Tongue (tissue), 2 donors: ENCODE measurements around the gene MSL1. TPM values are rescaled to one million over a fixed set of nuclear protein-coding genes. Genes with fewer than 3 reads are reported as not detected.
A peak's percentile ranks its signal among the peaks of the same experiment; 100 is the strongest.

ENCODE experiments used
- DNase-seq: peaks from one replicate; pipeline ENCODE4 v3.0.0-alpha.2; 2015
- total RNA-seq: library from RNA; depleted of rRNA; stranded (reverse); fragments of >200 nt; gene quantifications from one replicate; pipeline ENCODE4 v1.2.3, GENCODE V29; 2014

Gene MSL1
- total RNA-seq, 1 donor from 2014 or later, result 70.4 TPM

DNA sequence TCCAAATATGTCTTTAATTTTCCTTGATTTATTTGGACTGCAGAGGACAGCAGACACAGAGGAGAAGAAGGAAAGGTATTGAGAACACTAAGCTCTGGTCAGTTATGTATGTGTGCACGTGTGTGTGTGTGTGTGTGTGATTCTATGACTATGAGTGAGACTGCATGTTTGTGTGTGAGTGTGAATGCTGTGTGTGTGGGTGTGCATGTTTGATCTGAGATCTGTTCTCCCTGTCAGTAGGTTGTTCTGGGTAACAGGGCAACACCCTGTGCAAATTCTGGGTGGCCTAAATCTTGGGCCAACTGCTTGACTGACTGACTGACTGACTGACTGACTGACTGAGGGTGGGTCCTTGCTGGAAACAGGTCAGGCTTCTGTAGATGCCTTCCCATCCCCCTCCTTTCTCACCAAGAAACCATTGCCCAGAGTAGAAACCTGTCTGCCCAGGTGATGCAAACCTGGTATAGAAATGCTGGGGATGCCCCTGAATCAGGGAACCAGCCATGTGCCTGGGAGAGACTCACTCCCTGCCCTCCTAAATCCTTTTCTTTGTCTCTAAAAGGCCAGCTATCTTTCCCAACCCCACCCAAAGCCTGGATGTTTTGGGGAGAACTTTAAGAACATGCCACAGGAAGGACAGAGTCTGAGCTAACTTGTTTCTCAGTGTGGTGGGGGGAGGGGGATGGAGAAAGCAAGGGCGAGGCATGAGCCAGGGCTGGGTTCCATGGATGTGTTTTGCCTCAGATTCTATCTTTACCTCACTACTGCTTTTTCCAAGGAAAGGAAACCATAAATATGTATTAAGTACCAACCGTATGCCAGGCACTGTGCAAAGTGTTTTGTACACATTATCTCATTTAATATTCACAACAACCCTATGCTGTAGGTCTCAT, 16.9 kb upstream of the MSL1 start:
- DNase-seq, result no peak

- DNase-seq, result no peak
These were observed 15.7 kb upstream of the MSL1 start for GRCh38 chr17:40105861-40106759.

DNA sequence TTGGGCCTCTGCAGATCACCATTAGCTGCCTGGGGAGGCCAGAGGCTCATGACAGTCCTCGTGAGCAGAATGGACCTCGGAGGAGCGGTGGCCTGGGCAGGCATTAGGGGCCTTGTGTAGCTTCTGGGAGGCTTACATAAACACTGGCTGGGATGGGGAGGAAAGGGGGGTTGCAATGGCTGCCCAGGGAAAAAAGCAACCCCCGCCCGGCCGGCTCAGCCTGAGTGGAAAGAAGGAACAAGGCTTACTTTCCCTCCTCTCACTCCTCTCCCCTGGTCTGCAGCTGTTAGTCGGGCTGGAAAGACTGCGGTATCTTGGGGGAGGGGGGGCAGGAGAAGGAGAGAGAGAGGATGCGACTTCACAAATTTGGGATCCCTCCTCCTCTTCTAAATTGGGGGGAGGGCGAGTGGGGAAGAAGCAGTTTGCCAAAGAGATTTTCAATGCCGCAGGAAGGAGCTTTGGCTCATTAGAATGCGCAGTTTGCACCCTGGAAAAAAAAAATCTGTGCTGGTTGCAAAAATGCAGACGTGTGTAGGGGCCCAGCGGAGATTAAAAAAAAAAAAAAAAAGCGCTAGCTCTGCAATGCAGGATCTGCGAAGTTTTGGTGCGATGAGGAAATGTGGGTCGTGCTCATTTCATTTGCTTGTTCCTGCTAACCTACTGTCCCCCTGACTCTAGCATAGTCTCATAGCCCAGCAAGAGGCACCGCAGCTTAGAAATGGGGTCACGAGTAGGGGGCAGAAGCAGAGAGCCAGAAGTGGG, 14.8 kb upstream of the MSL1 start:
- peak; percentile 90 for DNase-seq

- DNase-seq, result no peak
These were observed 14.1 kb upstream of the MSL1 start for GRCh38 chr17:40107522-40108174.

- no peak for DNase-seq
These were observed 12.6 kb upstream of the MSL1 start for GRCh38 chr17:40108970-40109824.

DNA sequence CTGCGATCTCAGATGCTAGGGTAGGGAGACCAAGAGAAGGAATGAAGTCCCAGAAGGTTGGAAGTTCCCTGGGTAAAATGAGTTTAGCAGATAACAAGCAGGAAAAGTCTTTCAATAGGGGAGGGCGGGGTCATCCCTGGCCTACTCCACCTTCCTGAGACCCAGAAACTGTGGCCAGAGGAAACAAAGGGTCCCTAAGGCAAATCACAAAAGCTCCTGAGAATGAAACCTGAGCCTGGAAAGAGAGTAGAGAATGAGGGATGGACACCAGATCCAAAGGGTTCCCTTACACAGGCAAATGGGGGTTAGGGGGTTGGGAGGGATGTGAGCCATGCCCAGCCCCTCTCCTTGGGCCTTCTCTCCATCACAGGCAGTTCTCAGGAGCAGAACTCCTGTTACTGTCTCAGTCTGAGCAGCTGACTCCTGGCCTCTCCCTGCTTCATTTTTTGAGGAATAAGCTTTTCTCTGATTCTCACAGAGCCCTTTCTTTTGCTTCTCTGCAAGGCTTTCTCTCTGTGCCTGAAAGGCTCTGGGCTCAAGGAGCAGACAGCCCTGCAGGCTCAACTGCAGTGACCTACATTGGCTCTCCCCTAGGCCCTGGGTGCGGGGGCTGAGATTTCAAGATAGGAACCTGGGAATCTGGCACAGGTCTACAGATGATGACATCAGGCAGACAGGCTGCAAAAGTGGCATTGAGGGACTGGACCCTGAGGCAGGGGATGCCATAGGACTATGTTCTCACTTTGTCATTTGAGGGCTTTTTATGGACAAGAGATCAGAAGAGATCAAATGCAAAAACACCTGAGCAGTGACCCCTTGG, 11.5 kb upstream of the MSL1 start:
- DNase-seq, result no peak

DNA sequence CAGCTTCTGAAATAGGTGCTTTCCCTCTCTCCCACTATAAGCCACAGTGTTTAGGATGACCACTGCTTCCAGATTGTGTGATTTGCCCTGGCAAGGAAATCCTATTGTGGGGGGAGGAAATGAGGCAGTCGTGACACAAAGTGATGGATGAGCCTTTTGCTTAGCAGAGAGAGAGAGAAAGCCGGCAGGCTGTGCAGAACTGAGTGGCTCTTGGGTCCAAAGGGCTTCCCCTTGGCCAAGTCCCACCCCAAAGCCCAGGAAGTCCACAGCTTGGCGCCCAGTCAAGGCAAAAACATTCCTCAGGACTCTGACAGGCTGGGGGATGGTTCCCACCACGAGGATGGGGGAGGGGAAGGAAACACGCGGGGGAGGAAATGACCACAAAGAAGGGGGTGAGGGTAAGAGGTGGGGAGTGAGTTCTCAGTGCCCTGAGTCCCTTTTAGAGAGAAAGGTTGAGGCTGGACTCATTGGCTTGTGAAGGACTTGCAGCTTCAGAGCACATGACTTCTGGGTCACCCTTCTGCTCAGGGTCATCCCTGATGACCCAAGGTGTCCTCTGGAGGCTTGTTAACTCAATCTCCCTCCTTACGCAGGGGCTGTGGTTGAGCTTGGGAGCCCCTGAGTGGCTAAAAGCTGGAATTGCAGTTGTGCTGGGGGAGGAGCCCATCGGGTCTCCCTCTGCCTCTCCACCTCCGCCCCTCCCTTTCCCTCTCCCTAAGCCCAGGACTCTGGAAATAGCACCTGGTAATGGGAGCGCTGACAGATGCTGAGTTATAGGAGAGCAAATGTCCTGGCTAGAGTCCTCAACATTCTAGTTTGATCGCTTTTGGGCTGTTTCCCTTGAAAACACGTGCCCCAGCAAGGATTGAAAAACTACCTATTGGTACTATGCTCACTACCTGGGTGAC, 10.3 kb upstream of the MSL1 start:
- peak; percentile 96 for DNase-seq

- DNase-seq, result no peak
These were observed 9.5 kb upstream of the MSL1 start for GRCh38 chr17:40112191-40112711.

DNA sequence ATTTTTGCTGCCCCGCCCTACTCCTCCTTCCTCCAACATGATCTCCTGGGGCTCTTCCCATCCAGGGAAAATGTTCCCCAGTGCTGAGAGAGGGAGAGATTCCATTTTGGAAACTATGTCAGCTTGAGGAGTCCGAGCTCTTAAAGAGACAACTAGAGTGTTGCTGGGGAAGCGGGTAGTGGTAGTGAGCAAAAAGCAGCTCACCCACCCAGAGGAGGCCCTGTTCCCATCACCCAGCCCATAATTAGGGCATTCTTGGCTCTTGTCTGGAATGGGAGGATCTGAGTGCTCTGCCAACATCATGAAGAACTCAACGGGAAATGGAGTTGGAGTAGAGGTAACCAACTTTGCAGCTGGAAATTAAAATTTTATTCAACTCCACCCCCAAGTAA, 9.1 kb upstream of the MSL1 start:
- no peak for DNase-seq

GRCh38 chr17:40113110-40113906, 8.5 kb upstream of the MSL1 start:
- DNase-seq, result peak; percentile 99

GRCh38 chr17:40113907-40114245, 7.9 kb upstream of the MSL1 start:
- no peak for DNase-seq

- no peak for DNase-seq
These were observed 6.7 kb upstream of the MSL1 start for GRCh38 chr17:40115101-40115436.

DNA sequence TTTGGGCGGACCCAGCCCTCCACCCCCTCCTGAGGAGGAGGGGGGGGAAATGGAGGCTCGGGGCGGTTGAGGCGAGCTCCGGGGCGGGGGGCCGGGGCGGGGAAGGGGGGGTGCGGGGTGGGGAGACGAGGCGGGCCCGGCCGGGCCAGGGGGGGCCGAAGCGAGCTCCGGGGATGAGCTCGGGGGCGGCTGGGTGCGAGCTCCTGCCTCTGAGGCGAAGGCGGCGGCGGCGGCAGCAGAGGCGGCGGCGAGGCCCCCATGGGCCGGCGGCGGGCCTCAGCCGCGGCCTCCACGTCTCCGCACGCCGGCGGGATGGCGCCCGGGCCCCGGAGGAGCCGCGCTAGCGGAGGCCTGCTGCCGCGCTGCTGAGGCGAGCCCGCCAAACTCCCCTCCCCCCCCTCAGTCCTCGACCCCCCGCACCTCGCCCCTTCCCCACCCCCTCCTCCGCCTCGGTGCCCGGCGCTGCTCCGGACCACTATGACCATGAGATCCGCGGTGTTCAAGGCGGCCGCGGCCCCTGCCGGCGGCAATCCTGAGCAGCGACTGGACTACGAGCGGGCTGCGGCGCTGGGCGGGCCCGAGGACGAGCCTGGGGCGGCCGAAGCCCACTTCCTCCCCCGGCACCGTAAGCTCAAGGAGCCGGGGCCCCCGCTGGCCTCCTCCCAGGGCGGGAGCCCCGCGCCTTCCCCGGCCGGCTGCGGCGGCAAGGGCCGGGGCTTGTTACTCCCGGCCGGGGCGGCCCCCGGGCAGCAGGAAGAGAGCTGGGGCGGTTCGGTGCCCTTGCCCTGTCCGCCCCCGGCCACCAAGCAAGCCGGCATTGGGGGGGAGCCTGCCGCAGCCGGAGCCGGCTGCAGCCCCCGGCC, 596 bp downstream of the MSL1 start:
- DNase-seq, result peak; percentile 60

DNA sequence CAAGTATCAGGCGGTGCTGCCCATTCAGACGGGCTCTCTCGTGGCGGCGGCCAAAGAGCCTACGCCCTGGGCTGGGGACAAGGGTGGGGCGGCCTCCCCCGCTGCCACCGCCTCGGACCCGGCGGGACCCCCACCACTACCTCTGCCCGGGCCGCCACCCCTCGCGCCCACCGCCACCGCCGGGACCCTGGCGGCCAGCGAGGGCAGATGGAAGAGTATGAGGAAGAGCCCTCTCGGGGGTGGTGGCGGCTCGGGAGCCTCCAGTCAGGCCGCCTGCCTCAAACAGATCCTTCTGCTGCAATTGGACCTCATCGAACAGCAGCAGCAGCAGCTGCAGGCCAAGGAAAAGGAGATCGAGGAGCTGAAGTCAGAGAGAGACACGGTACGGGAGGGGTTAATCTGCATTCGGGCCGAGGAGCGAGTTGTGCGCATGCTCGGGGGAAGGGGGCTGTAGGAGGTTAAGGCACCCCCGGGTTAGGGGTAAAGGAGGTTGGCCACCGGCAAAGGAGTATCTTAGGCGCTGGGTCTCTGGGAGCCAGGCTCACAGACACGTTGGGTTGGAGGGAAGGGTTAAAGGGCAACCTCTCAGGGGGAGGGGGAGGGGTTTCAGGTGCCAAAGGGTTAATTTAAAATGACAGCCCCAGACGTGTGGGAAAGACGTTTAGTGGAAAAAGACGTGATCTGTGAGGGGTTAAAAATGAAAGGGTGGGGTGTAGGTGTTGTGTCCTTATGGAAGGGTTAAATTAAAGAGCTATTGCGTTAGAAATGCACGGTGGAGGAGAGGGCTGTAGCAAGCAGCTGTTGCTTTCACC, 1.4 kb downstream of the MSL1 start:
- peak; percentile 84 for DNase-seq

GRCh38 chr17:40123811-40124114, 2.0 kb downstream of the MSL1 start:
- DNase-seq, result no peak
